SK-N-SH (cell line): Measurements from ENCODE around the gene EXOC6B. TPM values are rescaled to one million over a fixed set of nuclear protein-coding genes. Genes with fewer than 3 reads are reported as not detected.

Experiments
- CTCF ChIA-PET: fragments of 300-600, 350-600 bp; formaldehyde crosslinking; extraction: SDS; loops from one replicate; lab custom pipeline; 2021; lab: Yijun Ruan, JAX
- POLR2A ChIA-PET: fragments of 350-600 bp; sonication (Branson Sonifier 250); formaldehyde crosslinking; extraction: SDS; loops from one replicate; lab custom pipeline; 2020; ENCODE audit warnings: antibody characterized with exemption, inconsistent platforms; lab: Yijun Ruan, JAX
- DNase-seq: peaks from one replicate; pipeline ENCODE4 v3.0.0; 2012
- H2AFZ ChIP-seq: fragments of 200-600 bp; sonication (generic); 2 replicates; pipeline ENCODE4 v1.8.1; 2016; ENCODE audit warnings: antibody characterized with exemption, mild to moderate bottlenecking, low read depth
- H3F3A ChIP-seq: fragments of 200-600 bp; sonication (generic); replicated peaks from 2 replicates; pipeline ENCODE3; 2016; ENCODE audit warnings: antibody characterized with exemption, mild to moderate bottlenecking; ENCODE audit not compliant: insufficient read depth
- H3K27ac ChIP-seq, 2 experiments: fragments of 200-500 bp in 1 of 2; fragments of 200-600 bp in 1 of 2; sonication (Bioruptor generic) in 1 of 2; sonication (generic), shearing (Covaris generic) in 1 of 2; 2 replicates each; pipeline versions ENCODE4 v1.5.1 to v1.6.1; 2014 to 2016; ENCODE audit warnings: low read depth in 2 of 2, inconsistent platforms in 1 of 2, low read length in 1 of 2, mild to moderate bottlenecking in 1 of 2, mixed read lengths in 1 of 2
- H3K27me3 ChIP-seq: fragments of 200-600 bp; sonication (generic), shearing (Covaris generic); 2 replicates; pipeline ENCODE4 v1.6.1; 2016; ENCODE audit warnings: mixed run types; ENCODE audit not compliant: insufficient read depth
- H3K36me3 ChIP-seq, 2 experiments: fragments of 200-500 bp in 1 of 2; fragments of 200-600 bp in 1 of 2; sonication (Bioruptor generic) in 1 of 2; sonication (generic) in 1 of 2; replicated peaks in 1 of 2; 2 replicates each; pipeline versions ENCODE3 to v1.5.1; 2014 to 2016; ENCODE audit warnings: low read length in 1 of 2, mild to moderate bottlenecking in 1 of 2; ENCODE audit not compliant: insufficient read depth in 2 of 2, control insufficient read depth in 1 of 2
- H3K4me1 ChIP-seq, 2 experiments: fragments of 200-500 bp in 1 of 2; fragments of 200-600 bp in 1 of 2; sonication (Bioruptor generic) in 1 of 2; sonication (generic), shearing (Covaris generic) in 1 of 2; 2 replicates each; pipeline versions ENCODE4 v1.5.1 to v1.6.1; 2014 to 2016; ENCODE audit warnings: low read depth in 1 of 2, low read length in 1 of 2, mixed run types in 1 of 2; ENCODE audit not compliant: insufficient read depth in 2 of 2, control insufficient read depth in 1 of 2
- H3K4me2 ChIP-seq: fragments of 200-600 bp; sonication (generic), shearing (Covaris generic); 2 replicates; pipeline ENCODE4 v1.6.1; 2017; ENCODE audit warnings: mixed run types
- H3K4me3 ChIP-seq, 2 experiments: fragments of 200-500 bp in 1 of 2; fragments of 200-600 bp in 1 of 2; sonication (Bioruptor generic) in 1 of 2; sonication (generic), shearing (Covaris generic) in 1 of 2; 2 replicates each; pipeline versions ENCODE4 v1.5.1 to v1.8.1; 2014 to 2016; ENCODE audit warnings: low read depth in 2 of 2, inconsistent platforms in 1 of 2, low read length in 1 of 2, mild to moderate bottlenecking in 1 of 2, mixed read lengths in 1 of 2, moderate library complexity in 1 of 2
- H3K79me2 ChIP-seq: fragments of 200-600 bp; sonication (generic); 2 replicates; pipeline ENCODE4 v1.8.1; 2017; ENCODE audit warnings: mild to moderate bottlenecking; ENCODE audit not compliant: insufficient read depth
- H3K9ac ChIP-seq: fragments of 200-600 bp; sonication (generic); 2 replicates; pipeline ENCODE4 v1.6.1; 2017; ENCODE audit warnings: mixed run types
- H3K9me2 ChIP-seq: fragments of 200-600 bp; sonication (generic); 2 replicates; pipeline ENCODE4 v1.6.1; 2017; ENCODE audit warnings: mixed run types
- H3K9me3 ChIP-seq: fragments of 200-600 bp; sonication (generic); 2 replicates; pipeline ENCODE4 v1.6.1; 2017; ENCODE audit warnings: mixed run types, mild to moderate bottlenecking, moderate library complexity
- H4K20me1 ChIP-seq: fragments of 200-600 bp; sonication (generic); 2 replicates; pipeline ENCODE4 v1.6.1; 2017; ENCODE audit warnings: mild to moderate bottlenecking, mixed run types; ENCODE audit not compliant: insufficient read depth
- EP300 ChIP-seq, 2 experiments: IDR thresholded peaks; 2 replicates each; pipeline versions ENCODE4 v1.4.0 to v1.6.1; 2012; ENCODE audit warnings: borderline replicate concordance in 1 of 2, low read depth in 1 of 2, low read length in 1 of 2
- FOSL2 ChIP-seq: IDR thresholded peaks from 2 replicates; pipeline ENCODE4 v1.4.0; 2012; ENCODE audit warnings: low read depth, mild to moderate bottlenecking, moderate library complexity, borderline replicate concordance
- FOXM1 ChIP-seq: IDR thresholded peaks from 2 replicates; pipeline ENCODE4 v1.4.0; 2012; ENCODE audit warnings: low read depth, mild to moderate bottlenecking
- GATA2 ChIP-seq: sonication (generic); formaldehyde crosslinking; IDR thresholded peaks from 2 replicates; pipeline ENCODE4 v1.5.0; 2020; ENCODE audit warnings: mild to moderate bottlenecking, missing genetic modification reagents
- IRF3 ChIP-seq: fragments of 150-350 bp; IDR thresholded peaks from 2 replicates; pipeline ENCODE4 v1.6.1; 2016; ENCODE audit warnings: mild to moderate bottlenecking, low read depth, low read length
- JUND ChIP-seq: IDR thresholded peaks from 2 replicates; pipeline ENCODE4 v1.4.0; 2012
- NRF1 ChIP-seq: IDR thresholded peaks from 2 replicates; pipeline ENCODE4 v1.6.1; 2012; ENCODE audit warnings: low read depth, mild to moderate bottlenecking, low read length
- PBX3 ChIP-seq: IDR thresholded peaks from 2 replicates; pipeline ENCODE4; 2012
- RFX5 ChIP-seq: IDR thresholded peaks from 2 replicates; pipeline ENCODE4 v1.6.1; 2012; ENCODE audit warnings: mild to moderate bottlenecking, improper control_type of control experiment, low read length
- SMC3 ChIP-seq: IDR thresholded peaks from 2 replicates; pipeline ENCODE4 v1.6.1; 2012; ENCODE audit warnings: low read depth, low read length, improper control_type of control experiment
- TAF1 ChIP-seq: IDR thresholded peaks from 2 replicates; pipeline ENCODE4 v1.6.1; 2012; ENCODE audit warnings: low read depth, mild to moderate bottlenecking, low read length, moderate library complexity, borderline replicate concordance
- TCF12 ChIP-seq: IDR thresholded peaks from 2 replicates; pipeline ENCODE4 v1.4.0; 2012
- USF1 ChIP-seq: IDR thresholded peaks from 2 replicates; pipeline ENCODE4 v1.4.0; 2012; ENCODE audit warnings: low read depth, borderline replicate concordance
- WGBS: methylation state at CpG from one replicate; pipeline ENCODE4 v1.1.6; 2017; ENCODE audit warnings: low lambda C conversion rate; 5-methylcytosine and 5-hydroxymethylcytosine counted together
- polyA plus RNA-seq, 3 experiments: library from polyadenylated mRNA; depleted of rRNA; stranded (reverse); fragments of >200 nt; gene quantifications; 2 replicates each; pipeline ENCODE4 v1.2.3, GENCODE V29; 2012
- TF ChIP-seq, protein P1 (sequence below): IDR thresholded peaks from 2 replicates; pipeline ENCODE4 v1.4.0; 2012; ENCODE audit warnings: low read depth, borderline replicate concordance
- TF ChIP-seq, protein P2 (sequence below): IDR thresholded peaks from 2 replicates; pipeline ENCODE4 v1.6.1; 2012; ENCODE audit warnings: mild to moderate bottlenecking, low read depth, low read length, moderate library complexity

Gene EXOC6B
- polyA plus RNA-seq, 1 of the 3 experiments (the other 2 are of a cell fraction) = 7.4 TPM

- Histone ChIP-seq H3K27ac (no peak overlapping the region), H3K9me3 (peaks cover 8% of the 10 kb centered on the region), H3K4me2 (no peak overlapping the region), H3F3A (peaks cover 3% of the 10 kb centered on the region), H3K27me3 (no peaks in the 10 kb centered on the region), H3K4me3 (no peak overlapping the region), H3K9me2 (no peaks in the 10 kb centered on the region), H4K20me1 (no peaks in the 10 kb centered on the region), H3K79me2 (peaks cover 10% of the 10 kb centered on the region), H3K4me1 (no peaks in the 10 kb centered on the region), H3K36me3 (peaks cover 0 to 8% of the 10 kb centered on the region in 2 experiments), H3K9ac (no peak overlapping the region), H2AFZ (no peak overlapping the region)
- POLR2A ChIA-PET = no interaction called here
- 46% methylated on average over 4 of the region's 4 CpGs for WGBS
- no peak for DNase-seq
- CTCF ChIA-PET = no interaction called here
- 0 out of 4 replicates have a peak, but pooled peaks of 1 of the 2 experiments have one; percentile 37 for TF ChIP-seq EP300 (IDR thresholded peaks at IDR 0.05; ENCODE audit: borderline replicate concordance in 1 of 2, low read depth in 1 of 2, low read length in 1 of 2)
- no peak for TF ChIP-seq FOXM1
- peak; percentile 85 for TF ChIP-seq FOSL2
- no peak for TF ChIP-seq SMC3
- TF ChIP-seq TCF12 = peak; percentile 39; the same call in 1 of the 2 replicates
- no peak for TF ChIP-seq GATA2 (CRISPR knock-in tag)
- peak; percentile 77 for TF ChIP-seq JUND
- TF ChIP-seq, protein P1, sequence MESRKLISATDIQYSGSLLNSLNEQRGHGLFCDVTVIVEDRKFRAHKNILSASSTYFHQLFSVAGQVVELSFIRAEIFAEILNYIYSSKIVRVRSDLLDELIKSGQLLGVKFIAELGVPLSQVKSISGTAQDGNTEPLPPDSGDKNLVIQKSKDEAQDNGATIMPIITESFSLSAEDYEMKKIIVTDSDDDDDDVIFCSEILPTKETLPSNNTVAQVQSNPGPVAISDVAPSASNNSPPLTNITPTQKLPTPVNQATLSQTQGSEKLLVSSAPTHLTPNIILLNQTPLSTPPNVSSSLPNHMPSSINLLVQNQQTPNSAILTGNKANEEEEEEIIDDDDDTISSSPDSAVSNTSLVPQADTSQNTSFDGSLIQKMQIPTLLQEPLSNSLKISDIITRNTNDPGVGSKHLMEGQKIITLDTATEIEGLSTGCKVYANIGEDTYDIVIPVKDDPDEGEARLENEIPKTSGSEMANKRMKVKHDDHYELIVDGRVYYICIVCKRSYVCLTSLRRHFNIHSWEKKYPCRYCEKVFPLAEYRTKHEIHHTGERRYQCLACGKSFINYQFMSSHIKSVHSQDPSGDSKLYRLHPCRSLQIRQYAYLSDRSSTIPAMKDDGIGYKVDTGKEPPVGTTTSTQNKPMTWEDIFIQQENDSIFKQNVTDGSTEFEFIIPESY = no peak
- TF ChIP-seq USF1 = no peak
- TF ChIP-seq PBX3 = peak; percentile 76
- no peak for TF ChIP-seq TAF1
- TF ChIP-seq NRF1 = no peak
Measured at GRCh38 chr2:72669121-72669520, 156.7 kb downstream of the EXOC6B start.

DNA sequence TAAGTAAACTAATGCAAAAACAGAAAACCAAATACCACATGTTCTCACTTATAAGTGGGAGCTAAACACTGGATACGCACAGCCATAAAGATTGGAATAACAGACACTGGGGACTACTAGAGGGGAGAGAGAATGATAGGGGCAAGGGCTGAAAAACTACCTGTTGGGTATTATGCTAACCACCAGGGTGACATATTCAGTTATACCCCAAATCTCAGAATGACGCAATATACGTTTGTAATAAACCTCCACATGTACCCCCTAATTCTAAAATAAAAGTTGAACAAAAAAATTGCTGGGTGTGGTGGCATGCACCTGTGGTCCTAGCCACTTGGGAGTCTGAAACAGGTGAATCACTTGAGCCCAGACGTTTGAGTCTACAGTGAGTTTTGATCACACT, 157.2 kb downstream of the EXOC6B start:
- TF ChIP-seq, protein P2, sequence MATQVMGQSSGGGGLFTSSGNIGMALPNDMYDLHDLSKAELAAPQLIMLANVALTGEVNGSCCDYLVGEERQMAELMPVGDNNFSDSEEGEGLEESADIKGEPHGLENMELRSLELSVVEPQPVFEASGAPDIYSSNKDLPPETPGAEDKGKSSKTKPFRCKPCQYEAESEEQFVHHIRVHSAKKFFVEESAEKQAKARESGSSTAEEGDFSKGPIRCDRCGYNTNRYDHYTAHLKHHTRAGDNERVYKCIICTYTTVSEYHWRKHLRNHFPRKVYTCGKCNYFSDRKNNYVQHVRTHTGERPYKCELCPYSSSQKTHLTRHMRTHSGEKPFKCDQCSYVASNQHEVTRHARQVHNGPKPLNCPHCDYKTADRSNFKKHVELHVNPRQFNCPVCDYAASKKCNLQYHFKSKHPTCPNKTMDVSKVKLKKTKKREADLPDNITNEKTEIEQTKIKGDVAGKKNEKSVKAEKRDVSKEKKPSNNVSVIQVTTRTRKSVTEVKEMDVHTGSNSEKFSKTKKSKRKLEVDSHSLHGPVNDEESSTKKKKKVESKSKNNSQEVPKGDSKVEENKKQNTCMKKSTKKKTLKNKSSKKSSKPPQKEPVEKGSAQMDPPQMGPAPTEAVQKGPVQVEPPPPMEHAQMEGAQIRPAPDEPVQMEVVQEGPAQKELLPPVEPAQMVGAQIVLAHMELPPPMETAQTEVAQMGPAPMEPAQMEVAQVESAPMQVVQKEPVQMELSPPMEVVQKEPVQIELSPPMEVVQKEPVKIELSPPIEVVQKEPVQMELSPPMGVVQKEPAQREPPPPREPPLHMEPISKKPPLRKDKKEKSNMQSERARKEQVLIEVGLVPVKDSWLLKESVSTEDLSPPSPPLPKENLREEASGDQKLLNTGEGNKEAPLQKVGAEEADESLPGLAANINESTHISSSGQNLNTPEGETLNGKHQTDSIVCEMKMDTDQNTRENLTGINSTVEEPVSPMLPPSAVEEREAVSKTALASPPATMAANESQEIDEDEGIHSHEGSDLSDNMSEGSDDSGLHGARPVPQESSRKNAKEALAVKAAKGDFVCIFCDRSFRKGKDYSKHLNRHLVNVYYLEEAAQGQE = no peak
- no peak for TF ChIP-seq RFX5
- no peak for TF ChIP-seq IRF3
- no peak for TF ChIP-seq FOSL2
- Histone ChIP-seq H3K27me3 (no peaks in the 10 kb centered on the region), H3K9me3 (peaks cover 8% of the 10 kb centered on the region), H3K79me2 (peaks cover 10% of the 10 kb centered on the region), H3K9ac (no peak overlapping the region), H3K9me2 (no peaks in the 10 kb centered on the region), H2AFZ (no peak overlapping the region), H3K4me2 (no peak overlapping the region), H3K36me3 (peaks cover 0 to 8% of the 10 kb centered on the region in 2 experiments), H3K4me3 (no peak overlapping the region), H4K20me1 (no peaks in the 10 kb centered on the region), H3K27ac (no peak overlapping the region), H3F3A (peaks cover 3% of the 10 kb centered on the region), H3K4me1 (no peaks in the 10 kb centered on the region)
- CTCF ChIA-PET = no interaction called here
- POLR2A ChIA-PET = no interaction called here
- no peak for DNase-seq
- WGBS = 77% methylated on average over 4 of the region's 4 CpGs
